Fibroblast of villous mesenchyme (primary cell): Measurements from ENCODE around the gene SLC15A2. TPM values are rescaled to one million over a fixed set of nuclear protein-coding genes. Genes with fewer than 3 reads are reported as not detected.

Experiments used
- DNase-seq: peaks from one replicate; pipeline ENCODE4 v3.0.0-alpha.2; 2010; ENCODE audit warnings: low read depth
- H3K4me3 ChIP-seq: 2 replicates; pipeline ENCODE4 v1.5.1; 2011; ENCODE audit warnings: low read depth, mild to moderate bottlenecking, low read length
- CTCF ChIP-seq: IDR thresholded peaks from 2 replicates; pipeline ENCODE4 v1.5.1; 2012; ENCODE audit warnings: low read depth, mild to moderate bottlenecking, low read length; ENCODE audit not compliant: insufficient read depth
- total RNA-seq: library from RNA; depleted of rRNA; stranded (reverse); fragments of >200 nt; gene quantifications from 2 replicates; pipeline ENCODE4 v1.2.3, GENCODE V29; 2012

SLC15A2 gene
- total RNA-seq, 1 donor, result 0.43 TPM

GRCh38 chr3:121895736-121896135 lies 1.5 kb downstream of the SLC15A2 start:
- TF ChIP-seq CTCF, result no peak
- no peak for DNase-seq
- no peak overlapping the region for H3K4me3 ChIP-seq

GRCh38 chr3:121896823-121897222 lies 2.6 kb downstream of the SLC15A2 start:
- no peak for DNase-seq
- H3K4me3 ChIP-seq, result no peak overlapping the region
- TF ChIP-seq CTCF, result no peak

- no peak for TF ChIP-seq CTCF
- no peak overlapping the region for H3K4me3 ChIP-seq
- no peak for DNase-seq
Observed at GRCh38 chr3:121897296-121897695, 3.1 kb downstream of the SLC15A2 start.

GRCh38 chr3:121913305-121913990 lies 19.2 kb downstream of the SLC15A2 start:
- DNase-seq, result no peak
- TF ChIP-seq CTCF, result no peak
- H3K4me3 ChIP-seq, result no peak overlapping the region

GRCh38 chr3:121914081-121914998 lies 20.1 kb downstream of the SLC15A2 start:
- no peak for TF ChIP-seq CTCF
- no peak overlapping the region for H3K4me3 ChIP-seq
- DNase-seq, result no peak

GRCh38 chr3:121916189-121916588 lies 22.0 kb downstream of the SLC15A2 start:
- H3K4me3 ChIP-seq, result no peak overlapping the region
- no peak for DNase-seq
- no peak for TF ChIP-seq CTCF
